Tibial nerve (tissue), 3 donors: ENCODE measurements around the gene DOK5.

Experiments
- CTCF ChIP-seq, 5 experiments: fragments of 200-600 bp in 3 of 5; fragments of 450-650 bp in 2 of 5; sonication (generic) in 3 of 5; IDR thresholded peaks; one replicate each; pipeline ENCODE4 v1.5.1; 2016 to 2019; ENCODE audit warnings: antibody characterized with exemption in 5 of 5, mild to moderate bottlenecking in 3 of 5, moderate library complexity in 2 of 5
- POLR2A ChIP-seq, 2 donors: fragments of 450-650 bp; IDR thresholded peaks; one replicate each; pipeline ENCODE4 v1.6.1; 2017; ENCODE audit warnings: antibody characterized with exemption in 2 of 2, mild to moderate bottlenecking in 2 of 2, moderate library complexity in 2 of 2

- TF ChIP-seq POLR2A (IDR thresholded peaks at IDR 0.05) (no peak), CTCF (IDR thresholded peaks at IDR 0.05) (no peak)
Observed at GRCh38 chr20:54589402-54590030, 114.1 kb downstream of the DOK5 start.
